Motor neuron (in vitro differentiated cells): ENCODE results near the gene CCDC141. TPM values are rescaled to one million over a fixed set of nuclear protein-coding genes. Genes with fewer than 3 reads are reported as not detected.

Experiments used
- ATAC-seq, 8 experiments: fragments of 200-7000 bp; cut with Tn5 transposase; replicated peaks in 6 of 8; 2 replicates each; pipeline ENCODE4 v1.8.0; 2021; ENCODE audit warnings: mild to moderate bottlenecking in 8 of 8, moderate library complexity in 8 of 8
- H3K27ac ChIP-seq, 2 donors: fragments of 250-450 bp; sonication (Bioruptor Pico); 2 replicates each; pipeline ENCODE4 v1.9.0; 2021; ENCODE audit warnings: antibody characterized with exemption in 2 of 2, mild to moderate bottlenecking in 2 of 2, moderate library complexity in 1 of 2
- H3K4me1 ChIP-seq, 2 donors: fragments of 250-450 bp; sonication (Bioruptor Pico); replicated peaks in 1 of 2; 2 replicates each; pipeline ENCODE4 v1.6.1; 2021; ENCODE audit warnings: antibody characterized with exemption in 2 of 2, mild to moderate bottlenecking in 2 of 2, moderate library complexity in 1 of 2
- H3K4me3 ChIP-seq, 5 donors: fragments of 250-450 bp; sonication (Bioruptor Pico); 2 replicates each; pipeline ENCODE4 v1.9.0; 2021; ENCODE audit warnings: antibody characterized with exemption in 5 of 5, mild to moderate bottlenecking in 5 of 5, moderate library complexity in 4 of 5
- WGBS, 10 experiments: fragments of 450-650 bp; shearing (Covaris generic); methylation state at CpG; one replicate each; pipeline ENCODE4 v1.0.0; 2022; 5-methylcytosine and 5-hydroxymethylcytosine counted together
- in situ Hi-C, 9 experiments: fragments of 400-800 bp; cut with MboI; loops; one replicate each; pipeline ENCODE4 v1.15.0; 2021; ENCODE audit warnings: low sequenced_read_pairs in 9 of 9, low pct_unique_long_range_greater_than_20kb in 2 of 9; ENCODE audit not compliant: unreplicated experiment in 9 of 9
- total RNA-seq, 8 experiments: library from RNA; unstranded; fragments of 300-600 nt; gene quantifications; 2 replicates each; pipeline versions ENCODE4 v1.2.3 to v1.2.4, GENCODE V29; 2022

Gene CCDC141
- total RNA-seq, 8 experiments from 2014 or later = under 0.01 to 0.38 (median 0.17) TPM; not detected in 2

DNA sequence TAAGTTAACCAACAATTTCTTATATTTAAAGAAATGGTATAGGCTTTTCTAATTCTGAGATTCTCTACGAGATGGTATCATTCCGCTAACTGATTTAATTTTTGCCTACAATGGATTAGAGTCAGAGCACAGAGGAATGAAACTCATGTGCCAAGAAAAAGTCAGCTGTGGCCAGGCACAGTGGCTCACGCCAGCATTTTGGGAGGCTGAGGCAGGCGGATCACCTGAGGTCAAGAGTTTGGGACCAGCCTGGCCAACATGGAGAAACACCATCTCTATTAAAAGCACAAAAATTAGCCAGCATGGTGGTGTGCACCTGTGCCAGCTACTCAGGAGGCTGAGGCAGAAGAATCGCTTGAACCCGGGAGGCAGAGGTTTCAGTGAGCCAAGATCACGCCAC lies 225.8 kb downstream of the CCDC141 start:
- H3K4me1 ChIP-seq = peaks cover 4 to 6% of the 10 kb centered on the region in 2 donors
- H3K4me3 ChIP-seq = no peak overlapping the region
- in situ Hi-C loops = no loop called here
- no peak overlapping the region for H3K27ac ChIP-seq
- 65 to 100% (median 90%) methylated on average over 2 to 7 of the region's 7 CpGs; no CpG with 5 or more reads in 3 of the 10 experiments for WGBS, 10 experiments
- no peak for ATAC-seq

DNA sequence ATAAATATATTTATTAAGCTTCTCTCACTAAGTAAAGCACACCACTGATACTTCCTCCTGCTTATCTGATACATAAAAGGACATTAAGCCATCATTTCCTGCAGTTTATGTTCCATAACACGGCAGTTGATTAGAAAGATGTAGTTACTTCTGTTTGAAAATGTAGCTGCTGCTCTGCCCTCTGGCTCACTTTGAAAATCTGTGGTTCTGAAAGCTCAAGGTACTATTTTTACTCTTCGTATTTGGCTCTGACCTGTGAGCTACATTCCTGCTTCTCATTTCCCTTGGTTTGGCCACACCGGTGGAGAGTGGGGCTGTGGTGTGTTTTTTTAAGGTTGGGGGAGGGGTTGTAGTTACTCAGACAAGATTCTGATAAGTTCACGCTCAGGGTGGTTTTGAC lies 229.9 kb downstream of the CCDC141 start:
- Histone ChIP-seq H3K27ac (no peak overlapping the region), H3K4me3 (no peak overlapping the region), H3K4me1 (no peaks in the 10 kb centered on the region)
- 35 to 80% (median 64%) methylated on average over 1 to 4 of the region's 4 CpGs for WGBS, 10 experiments
- no peak for ATAC-seq
- in situ Hi-C loops = no loop called here

DNA sequence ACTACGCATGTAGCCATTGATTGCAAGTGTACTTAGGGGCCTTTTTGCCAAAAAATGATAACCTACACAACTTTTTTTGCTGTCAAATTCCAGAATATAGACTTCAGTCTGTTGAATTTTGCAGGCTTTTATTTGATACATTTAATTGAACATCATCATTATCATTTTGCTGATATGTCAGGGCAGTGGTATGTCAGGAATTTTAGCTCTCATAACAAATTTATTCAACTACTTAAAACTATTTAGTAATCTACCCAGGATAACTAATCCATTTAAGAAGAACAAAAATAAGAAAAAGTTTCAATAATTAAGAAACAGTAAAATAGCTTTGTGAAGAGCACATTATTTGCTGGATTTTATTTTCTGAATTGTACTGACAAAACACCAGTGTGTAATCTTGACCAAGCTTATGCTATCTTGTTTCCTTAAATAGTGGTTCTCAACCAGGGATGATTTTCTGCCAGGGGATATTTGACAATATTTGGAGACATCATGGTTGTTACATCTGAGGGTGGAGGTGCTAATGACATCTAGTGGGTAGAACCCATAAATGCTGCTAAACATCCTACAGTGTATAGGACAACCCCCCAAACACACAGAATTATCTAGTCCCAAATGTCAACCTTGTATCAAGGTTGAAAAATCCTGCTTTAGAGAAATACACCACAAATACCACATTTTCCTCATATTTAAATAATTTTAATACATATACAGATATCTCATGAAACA lies 230.6 kb downstream of the CCDC141 start:
- in situ Hi-C loops = no loop called here
- Histone ChIP-seq H3K27ac (no peak overlapping the region), H3K4me1 (no peaks in the 10 kb centered on the region), H3K4me3 (no peak overlapping the region)
- 71 to 100% (median 100%) methylated on average over 1 of the region's 1 CpG; no CpG with 5 or more reads in 1 of the 10 experiments for WGBS, 10 experiments
- no peak for ATAC-seq

DNA sequence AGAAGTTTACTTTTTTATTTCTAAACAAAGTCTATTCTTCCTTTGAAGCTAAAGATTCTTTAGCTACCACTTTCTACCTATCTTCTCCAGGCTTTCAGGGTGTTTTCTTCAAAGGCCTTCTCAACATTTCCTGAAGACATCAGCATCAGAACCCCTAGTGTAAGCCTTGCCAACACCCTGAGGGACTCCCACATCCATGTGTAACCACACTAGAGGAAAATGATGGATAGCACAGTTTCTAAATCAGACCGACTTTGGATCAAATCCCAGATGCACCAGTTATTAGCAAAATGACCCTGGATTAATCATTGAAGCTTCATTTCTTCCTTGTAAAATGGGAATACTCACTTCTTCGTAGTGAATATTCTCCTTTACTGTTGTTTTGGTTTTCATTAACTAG lies 238.0 kb downstream of the CCDC141 start:
- H3K4me1 ChIP-seq = no peaks in the 10 kb centered on the region
- no peak overlapping the region for H3K27ac ChIP-seq
- in situ Hi-C loops = no loop called here
- ATAC-seq = no peak
- WGBS, 10 experiments = 25 to 100% (median 75%) methylated on average over 1 to 2 of the region's 2 CpGs; no CpG with 5 or more reads in 1 of the 10 experiments
- H3K4me3 ChIP-seq = no peak overlapping the region

DNA sequence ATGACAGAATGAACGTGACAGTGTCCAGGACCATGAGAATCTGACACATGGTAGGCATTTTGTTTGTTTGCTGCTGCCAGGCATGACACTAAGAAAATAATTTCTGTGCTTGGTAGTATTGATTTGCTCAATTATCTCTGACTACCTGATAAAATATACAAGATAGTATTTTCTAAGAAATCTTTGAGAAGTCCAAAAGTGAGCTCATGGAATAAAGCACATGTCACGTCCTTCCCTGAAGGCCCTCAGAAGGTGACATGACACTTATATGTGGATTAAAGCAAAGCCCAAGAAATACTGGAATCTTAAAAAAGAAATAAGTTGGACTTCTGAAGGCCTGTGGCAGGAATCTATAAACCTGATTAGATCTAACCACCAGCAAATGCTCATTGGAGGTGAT lies 238.9 kb downstream of the CCDC141 start:
- Histone ChIP-seq H3K27ac (no peak overlapping the region), H3K4me1 (no peaks in the 10 kb centered on the region), H3K4me3 (no peak overlapping the region)
- WGBS, 10 experiments = 31 to 90% (median 61%) methylated on average over 1 to 2 of the region's 2 CpGs; no CpG with 5 or more reads in 1 of the 10 experiments
- in situ Hi-C loops = no loop called here
- ATAC-seq = no peak

DNA sequence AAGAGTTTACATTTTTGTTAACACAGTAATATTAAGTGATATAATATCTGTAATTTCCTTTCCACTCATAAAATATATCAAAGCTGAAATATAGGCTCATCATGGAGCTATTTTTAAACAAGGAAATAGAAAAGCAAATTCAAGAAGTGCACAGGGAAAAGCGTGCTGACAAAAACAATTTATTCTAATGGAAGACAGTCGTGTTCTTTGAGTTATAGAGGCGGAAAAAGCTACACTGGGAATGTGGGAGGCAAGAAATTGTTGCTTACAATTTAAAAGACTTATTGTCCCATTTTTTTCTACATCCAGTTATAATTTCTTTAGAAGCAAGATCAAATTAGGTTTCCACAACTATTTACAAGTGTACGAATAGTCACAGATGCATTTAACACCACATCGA lies 239.5 kb downstream of the CCDC141 start:
- no peak for ATAC-seq
- WGBS, 10 experiments = 39 to 98% (median 88%) methylated on average over 3 to 5 of the region's 5 CpGs; no CpG with 5 or more reads in 1 of the 10 experiments
- H3K4me3 ChIP-seq = no peak overlapping the region

DNA sequence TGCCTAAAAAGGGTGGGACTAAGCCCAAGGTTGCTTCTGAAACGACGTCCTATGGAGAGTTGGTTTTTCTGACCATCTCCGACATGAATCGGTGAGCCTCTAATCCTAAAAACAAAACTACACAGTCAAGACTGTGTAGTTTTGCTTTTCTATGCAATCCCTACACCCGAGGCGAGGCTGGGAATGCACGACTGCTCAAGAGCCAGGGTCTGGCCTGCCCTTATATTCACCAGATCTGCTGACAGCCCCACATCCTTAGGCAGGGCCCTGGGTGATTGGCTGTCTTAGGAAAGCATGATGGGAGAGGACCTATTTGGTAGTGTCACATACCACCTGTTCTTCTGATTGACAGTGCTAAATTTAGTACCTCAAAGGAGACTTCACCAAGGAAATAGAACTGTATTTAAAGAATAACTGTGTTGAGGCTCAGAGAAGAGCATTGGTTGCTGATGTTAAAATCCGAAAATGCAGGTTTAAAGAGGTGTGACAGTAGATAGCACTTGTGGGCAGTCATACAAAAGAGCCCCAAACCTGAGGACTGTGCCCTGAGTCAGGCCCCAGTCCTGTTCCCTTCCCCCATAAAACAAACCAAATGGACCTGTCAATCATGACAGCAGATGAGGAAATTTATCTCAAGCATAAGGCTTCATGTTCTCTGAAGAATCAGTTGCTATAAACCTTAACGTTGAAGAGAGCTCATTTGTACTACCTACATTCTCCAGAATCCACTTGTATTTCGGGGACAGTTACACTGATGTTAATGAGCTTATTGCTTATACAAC lies 242.5 kb downstream of the CCDC141 start, which contains the start of gene TTN:
Gene TTN, minus strand, starts transcription at position 197 of the 782 bp plus-strand sequence. CDS start 2,781 bp downstream, outside the sequence.
- Histone ChIP-seq H3K4me3 (no peak within 1 kb of the TSS), H3K4me1 (no peaks in the 10 kb centered on the region), H3K27ac (no peak within 1 kb of the TSS)
- in situ Hi-C loops = no loop called here
- ATAC-seq = no peak
- 0 to 92% (median 83%) methylated on average over 1 to 9 of the region's 10 CpGs; no CpG with 5 or more reads in 1 of the 10 experiments for WGBS, 10 experiments

More for the DNA sequence above, 239.5 kb downstream of the CCDC141 start:
- no peaks in the 10 kb centered on the region for H3K4me1 ChIP-seq
- no peak overlapping the region for H3K27ac ChIP-seq
- in situ Hi-C loops = no loop called here

DNA sequence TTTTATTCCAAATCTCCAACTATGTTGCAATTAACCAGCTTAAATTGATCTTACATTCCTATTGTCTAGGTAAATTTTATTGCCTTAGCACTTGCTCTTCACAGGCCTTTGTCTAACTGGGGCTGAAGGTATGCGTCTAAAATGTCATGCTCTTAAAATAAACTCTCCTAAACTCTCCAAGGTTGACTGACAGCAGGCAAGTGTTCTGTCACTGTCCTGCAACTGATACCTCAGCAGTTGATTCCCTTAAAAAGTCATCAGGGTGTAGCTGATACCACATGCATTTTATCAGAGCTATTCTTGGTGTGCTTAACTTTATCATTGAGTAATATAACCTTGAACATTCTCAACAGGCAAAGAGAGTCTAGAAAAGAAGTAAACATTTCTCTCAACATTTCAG lies 243.4 kb downstream of the CCDC141 start:
- WGBS, 10 experiments = 100% methylated on average over 1 of the region's 1 CpG; no CpG with 5 or more reads in 3 of the 10 experiments
- H3K27ac ChIP-seq = no peak overlapping the region
- in situ Hi-C loops = no loop called here
- ATAC-seq = no peak
- no peak overlapping the region for H3K4me3 ChIP-seq
- H3K4me1 ChIP-seq = no peaks in the 10 kb centered on the region

DNA sequence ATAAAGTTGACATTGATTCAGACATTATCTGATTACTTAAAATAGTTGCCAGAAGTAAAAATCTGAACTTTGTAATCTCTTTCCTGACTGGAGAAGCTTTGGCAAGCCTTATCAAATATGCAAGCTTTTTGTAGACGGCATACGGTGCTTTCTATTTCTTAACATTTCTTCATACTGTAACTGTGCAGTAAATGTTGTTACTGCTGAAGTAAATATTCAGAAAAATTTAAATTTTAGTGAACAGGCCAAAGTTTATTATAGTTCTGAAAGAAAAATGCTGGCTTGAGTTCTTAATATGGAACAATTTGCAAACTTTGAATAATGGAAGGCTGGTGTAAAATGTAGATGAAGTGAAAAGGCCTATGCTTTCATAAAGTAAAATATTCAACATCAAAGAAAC lies 244.5 kb downstream of the CCDC141 start:
- Histone ChIP-seq H3K4me1 (no peaks in the 10 kb centered on the region), H3K27ac (no peak overlapping the region), H3K4me3 (no peak overlapping the region)
- ATAC-seq = peak in 3 of 8 experiments; percentile 72 to 80 (median 78)
- in situ Hi-C loops = no loop called here
- 0 to 96% (median 90%) methylated on average over 2 of the region's 2 CpGs; no CpG with 5 or more reads in 1 of the 10 experiments for WGBS, 10 experiments

DNA sequence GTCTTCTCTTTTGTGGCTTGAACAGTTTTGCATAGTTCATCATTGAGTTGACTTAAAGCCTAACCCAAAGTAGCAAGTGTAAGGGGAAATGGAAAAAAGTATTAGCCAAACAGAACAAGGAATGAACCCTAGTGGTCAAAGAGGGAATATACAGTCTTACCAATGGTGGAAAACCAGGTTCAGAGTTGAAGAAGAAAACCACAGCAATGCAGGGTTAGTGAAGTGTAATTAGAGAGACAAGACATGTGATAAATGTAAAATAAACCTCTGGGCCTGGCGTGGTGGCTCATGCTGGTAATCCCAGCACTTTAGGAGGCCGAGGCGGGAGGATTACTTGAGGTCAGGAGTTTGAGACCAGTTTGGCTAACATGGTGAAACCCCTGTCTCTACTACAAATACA lies 245.1 kb downstream of the CCDC141 start:
- ATAC-seq = peak in 2 of 8 experiments; percentile 27 to 45
- Histone ChIP-seq H3K27ac (no peak overlapping the region), H3K4me3 (no peak overlapping the region), H3K4me1 (no peaks in the 10 kb centered on the region)
- WGBS, 10 experiments = 43 to 100% (median 80%) methylated on average over 1 to 3 of the region's 3 CpGs; no CpG with 5 or more reads in 3 of the 10 experiments
- in situ Hi-C loops = no loop called here

DNA sequence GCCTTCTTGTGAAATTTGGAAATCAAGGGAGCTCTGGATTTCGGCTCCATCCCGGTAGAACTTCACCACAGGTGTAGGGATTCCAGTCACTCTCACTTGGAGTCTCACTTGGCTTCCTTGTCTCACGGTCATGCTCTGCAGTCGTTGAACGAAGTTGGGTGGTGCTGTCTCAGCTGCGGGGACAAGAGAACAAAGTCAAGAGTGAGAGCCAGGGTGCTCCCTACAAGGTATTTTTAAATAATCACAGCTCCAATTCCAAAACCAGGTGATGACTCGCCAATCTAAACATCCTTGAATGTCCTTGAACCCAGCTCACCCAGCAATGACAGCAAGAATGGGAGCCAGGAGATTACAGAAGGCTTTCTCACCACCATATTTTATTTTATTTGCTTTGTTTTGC lies 249.4 kb downstream of the CCDC141 start:
- H3K4me3 ChIP-seq = no peak overlapping the region
- in situ Hi-C loops = no loop called here
- WGBS, 10 experiments = 20 to 100% (median 80%) methylated on average over 1 to 7 of the region's 7 CpGs; no CpG with 5 or more reads in 1 of the 10 experiments
- no peak overlapping the region for H3K27ac ChIP-seq
- H3K4me1 ChIP-seq = no peaks in the 10 kb centered on the region
- ATAC-seq = no peak

DNA sequence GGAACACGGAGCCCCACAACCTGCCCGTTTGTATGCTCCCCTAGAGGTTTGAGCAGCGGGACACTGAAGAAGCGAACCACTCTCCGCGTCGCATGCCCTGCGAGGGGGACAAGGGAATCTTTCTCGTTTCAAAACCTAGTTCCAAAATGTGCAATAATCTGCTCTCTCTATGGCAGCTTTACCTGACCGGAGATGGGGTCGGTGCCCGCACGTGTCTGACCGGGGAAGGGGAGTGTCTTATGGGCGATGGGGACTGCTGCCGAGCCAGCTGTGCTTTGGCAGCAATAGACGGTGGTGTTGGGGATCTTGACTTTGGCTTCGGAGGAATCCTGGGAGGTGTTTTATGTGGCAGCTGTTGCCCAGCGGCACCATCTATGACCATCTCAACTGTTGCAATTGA lies 250.6 kb downstream of the CCDC141 start:
- no peaks in the 10 kb centered on the region for H3K4me1 ChIP-seq
- in situ Hi-C loops = loop anchor here in 5 of 9 experiments (10.0 to 25.0 kb wide), 5 partner anchors 335 to 963 kb away; no protein-coding TSS in a partner anchor
- no peak overlapping the region for H3K27ac ChIP-seq
- H3K4me3 ChIP-seq = no peak overlapping the region
- ATAC-seq = no peak
- 53 to 100% (median 96%) methylated on average over 1 to 13 of the region's 19 CpGs; no CpG with 5 or more reads in 3 of the 10 experiments for WGBS, 10 experiments

DNA sequence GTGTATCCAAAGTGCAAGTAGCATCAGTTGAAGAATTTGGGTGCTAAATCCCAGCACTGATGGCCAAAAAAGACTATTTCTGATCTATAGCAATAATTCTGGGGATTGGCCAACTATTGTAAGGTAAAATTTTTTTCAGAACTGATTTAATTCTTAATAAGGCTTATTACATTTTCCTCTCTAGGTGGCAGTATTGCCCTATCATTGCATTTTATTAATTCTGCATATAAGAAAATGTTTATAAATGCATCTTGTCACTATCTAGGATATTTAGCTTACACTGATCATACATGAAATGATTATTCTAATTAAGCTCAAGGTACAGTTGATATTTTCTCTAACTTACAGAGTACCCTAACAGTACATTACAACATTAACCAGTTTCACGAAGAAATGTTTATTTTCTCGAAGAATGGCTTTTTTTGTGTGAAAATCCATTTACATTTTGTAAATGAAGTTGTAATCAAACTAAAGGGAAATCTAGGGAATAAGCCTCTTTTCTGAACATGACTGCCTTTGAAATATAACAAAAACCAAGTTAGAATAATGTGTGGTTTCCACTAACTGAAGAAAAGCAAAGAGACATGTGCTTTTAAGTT lies 253.8 kb downstream of the CCDC141 start:
- no peak for ATAC-seq
- Histone ChIP-seq H3K4me1 (no peaks in the 10 kb centered on the region), H3K27ac (no peak overlapping the region), H3K4me3 (no peak overlapping the region)
- in situ Hi-C loops = loop anchor here in 5 of 9 experiments (10.0 to 25.0 kb wide), 5 partner anchors 339 to 966 kb away; no protein-coding TSS in a partner anchor
- 37 to 100% (median 93%) methylated on average over 1 to 2 of the region's 2 CpGs for WGBS, 10 experiments
